NCI-H2227 (cell line): ENCODE data around the gene SPECC1L.

Source experiments
- DNase-seq: peaks from one replicate; lab custom pipeline; 2025; ENCODE audit not compliant: unreplicated experiment; lab: John Stamatoyannopoulos, UW

SPECC1L gene

DNA sequence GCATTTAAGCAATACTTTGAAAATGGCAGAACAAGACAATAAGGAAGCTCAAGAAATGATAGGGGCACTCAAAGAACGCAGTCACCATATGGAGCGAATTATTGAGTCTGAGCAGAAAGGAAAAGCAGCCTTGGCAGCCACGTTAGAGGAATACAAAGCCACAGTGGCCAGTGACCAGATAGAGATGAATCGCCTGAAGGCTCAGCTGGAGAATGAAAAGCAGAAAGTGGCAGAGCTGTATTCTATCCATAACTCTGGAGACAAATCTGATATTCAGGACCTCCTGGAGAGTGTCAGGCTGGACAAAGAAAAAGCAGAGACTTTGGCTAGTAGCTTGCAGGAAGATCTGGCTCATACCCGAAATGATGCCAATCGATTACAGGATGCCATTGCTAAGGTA is 51.9 kb downstream of the SPECC1L start:
- DNase-seq, result no peak

DNA sequence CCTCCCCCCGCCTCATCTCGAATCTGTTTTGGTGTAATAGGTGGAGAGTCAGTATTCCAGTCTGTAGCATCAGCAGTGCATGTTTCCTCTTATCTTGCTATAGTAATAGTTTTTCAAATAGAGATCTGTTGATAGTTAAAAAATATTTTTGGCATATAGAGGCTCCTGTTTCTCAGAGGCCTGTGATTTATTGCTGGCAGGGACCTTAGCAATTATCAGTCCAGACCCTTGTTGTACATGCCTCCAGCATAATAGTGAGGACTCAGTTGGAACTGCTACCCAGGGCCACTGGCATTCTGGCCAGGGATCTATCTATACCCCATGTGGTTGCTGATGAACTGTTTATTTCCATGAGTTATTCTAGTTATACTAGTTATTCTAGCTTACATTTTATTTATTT is 52.6 kb downstream of the SPECC1L start:
- no peak for DNase-seq

DNA sequence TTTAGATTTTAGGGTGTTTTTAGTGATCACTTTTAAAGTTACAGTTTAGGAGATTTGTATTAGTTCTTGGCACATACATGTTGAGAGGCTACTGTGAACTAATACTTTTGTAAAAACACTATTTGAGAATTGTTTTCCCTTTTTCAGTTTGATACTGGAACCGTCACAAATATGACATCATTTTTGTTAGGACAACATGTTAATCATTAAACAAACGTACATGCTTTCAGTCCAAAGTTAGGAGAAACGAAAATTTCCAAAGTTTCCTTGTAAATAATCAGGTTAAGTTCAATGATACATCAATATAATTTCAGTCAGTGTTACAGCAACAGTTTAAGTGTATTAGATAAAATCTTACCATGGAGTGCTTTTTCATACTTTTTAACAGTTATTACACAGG is 53.1 kb downstream of the SPECC1L start:
- DNase-seq, result no peak

DNA sequence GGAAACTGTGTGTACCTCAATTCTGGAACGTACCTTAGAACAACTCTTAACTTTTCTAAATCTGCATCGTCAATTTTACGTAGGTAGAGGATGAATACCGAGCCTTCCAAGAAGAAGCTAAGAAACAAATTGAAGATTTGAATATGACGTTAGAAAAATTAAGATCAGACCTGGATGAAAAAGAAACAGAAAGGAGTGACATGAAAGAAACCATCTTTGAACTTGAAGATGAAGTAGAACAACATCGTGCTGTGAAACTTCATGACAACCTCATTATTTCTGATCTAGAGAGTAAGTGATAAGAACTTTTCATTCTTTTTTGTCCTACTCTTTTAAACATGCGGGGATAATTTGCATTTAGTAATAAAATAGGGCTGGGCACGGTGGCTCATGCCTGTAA is 53.5 kb downstream of the SPECC1L start:
- DNase-seq, result no peak

DNA sequence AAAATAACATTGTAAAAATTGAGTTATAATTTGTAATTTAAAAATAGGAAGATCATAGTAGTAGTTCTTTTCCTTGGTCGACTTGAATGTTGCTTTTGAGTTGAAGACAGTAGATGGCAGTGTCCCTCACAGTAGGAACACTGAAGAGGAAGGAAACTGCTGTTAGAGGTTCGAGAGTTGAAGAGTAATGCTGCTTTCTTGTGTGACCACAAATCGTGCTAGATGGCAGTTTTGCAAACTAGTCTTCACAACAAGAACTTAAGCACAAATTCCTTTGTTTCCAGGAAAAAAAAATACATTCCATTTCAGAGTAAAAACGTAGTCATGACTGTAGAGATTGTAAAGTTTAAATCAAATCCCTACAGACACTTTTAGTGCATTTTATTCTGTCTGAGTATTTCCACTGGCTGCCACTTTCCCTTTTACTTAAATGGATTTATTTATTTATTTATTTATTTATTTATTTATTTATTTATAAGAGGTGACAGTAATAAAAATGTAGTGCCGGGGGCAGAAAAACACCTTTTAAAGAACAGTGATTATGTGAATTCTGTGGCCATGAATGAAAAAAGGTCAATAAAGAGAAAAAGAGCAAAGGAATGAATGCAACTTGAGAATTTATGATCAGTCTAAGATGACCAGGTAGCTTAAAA is 54.6 kb downstream of the SPECC1L start:
- DNase-seq, result peak; percentile 25

DNA sequence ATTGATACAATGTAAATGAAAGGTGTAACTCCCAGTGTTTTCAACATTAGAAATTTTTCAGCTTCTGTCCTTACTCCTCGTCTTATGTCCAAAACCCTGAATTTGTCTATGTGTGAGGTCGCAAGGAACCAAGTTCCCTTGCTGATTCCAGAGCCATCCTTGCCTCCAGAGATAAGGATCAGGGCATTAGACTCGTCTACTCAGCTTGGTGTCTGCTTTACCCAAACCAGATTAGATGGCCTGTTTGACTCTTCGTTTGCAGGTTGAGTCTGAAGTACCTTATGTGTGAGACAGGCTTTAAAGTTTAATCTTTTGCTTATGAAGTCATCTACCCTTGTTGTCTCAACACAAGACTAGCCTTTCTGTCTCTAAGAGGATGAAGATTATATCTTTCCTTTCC is 55.6 kb downstream of the SPECC1L start:
- no peak for DNase-seq

DNA sequence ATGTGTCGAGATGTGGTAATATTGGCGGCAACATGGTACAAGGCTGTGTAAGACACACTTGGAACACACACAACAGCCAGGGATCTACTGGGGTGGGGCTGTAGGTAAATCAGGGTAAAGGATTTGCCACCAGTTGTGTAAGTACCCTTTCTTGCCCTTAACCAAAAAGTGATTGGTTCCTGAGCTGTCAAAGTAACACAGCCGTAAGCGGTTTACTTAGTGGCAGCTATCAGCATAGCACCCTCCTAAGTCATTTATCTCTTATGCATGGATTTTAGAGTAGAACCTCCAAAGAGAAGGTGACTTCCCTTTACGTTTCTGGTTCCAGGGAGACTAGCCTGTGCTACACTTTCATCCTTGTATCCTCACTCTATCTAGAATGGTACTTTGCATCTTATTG is 57.2 kb downstream of the SPECC1L start:
- DNase-seq, result no peak

DNA sequence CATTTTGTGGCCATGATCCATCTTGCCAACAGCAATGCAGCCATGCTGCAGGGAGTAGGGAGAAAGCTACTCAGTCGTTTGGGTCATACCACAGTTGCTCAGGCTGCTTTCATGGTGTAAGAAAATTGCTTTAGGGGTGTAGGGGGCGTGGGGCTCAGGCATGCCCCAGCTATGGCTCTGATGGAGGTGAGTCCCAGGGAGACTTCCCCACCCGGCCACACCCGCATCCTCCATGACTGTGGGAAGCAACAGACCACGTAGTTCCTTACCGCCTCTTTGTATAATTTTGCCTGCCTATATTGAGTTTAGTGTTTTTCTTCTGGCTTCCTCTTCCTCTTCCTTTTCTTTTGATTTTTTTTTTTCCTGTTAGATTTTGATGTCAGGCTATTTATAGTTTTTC is 58.8 kb downstream of the SPECC1L start:
- no peak for DNase-seq

DNA sequence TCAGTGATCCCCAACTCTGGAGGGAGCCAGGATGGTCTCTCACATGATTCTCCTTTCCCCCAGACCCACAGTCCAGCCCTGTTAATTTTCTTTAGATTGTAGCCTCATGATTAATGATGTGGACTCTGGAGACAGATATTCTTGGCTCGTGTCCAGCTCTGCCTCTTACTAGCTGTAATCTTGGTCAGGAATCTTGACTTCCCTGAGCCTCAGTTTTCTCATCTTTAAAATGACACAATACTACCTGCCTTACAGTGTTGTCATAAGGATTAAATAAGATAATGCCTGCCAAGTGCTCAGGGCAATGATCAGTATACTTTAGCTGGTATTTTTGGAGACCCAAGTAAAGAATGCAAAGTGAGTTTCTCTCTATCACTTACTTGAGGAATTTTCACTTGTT is 60.0 kb downstream of the SPECC1L start:
- no peak for DNase-seq

DNA sequence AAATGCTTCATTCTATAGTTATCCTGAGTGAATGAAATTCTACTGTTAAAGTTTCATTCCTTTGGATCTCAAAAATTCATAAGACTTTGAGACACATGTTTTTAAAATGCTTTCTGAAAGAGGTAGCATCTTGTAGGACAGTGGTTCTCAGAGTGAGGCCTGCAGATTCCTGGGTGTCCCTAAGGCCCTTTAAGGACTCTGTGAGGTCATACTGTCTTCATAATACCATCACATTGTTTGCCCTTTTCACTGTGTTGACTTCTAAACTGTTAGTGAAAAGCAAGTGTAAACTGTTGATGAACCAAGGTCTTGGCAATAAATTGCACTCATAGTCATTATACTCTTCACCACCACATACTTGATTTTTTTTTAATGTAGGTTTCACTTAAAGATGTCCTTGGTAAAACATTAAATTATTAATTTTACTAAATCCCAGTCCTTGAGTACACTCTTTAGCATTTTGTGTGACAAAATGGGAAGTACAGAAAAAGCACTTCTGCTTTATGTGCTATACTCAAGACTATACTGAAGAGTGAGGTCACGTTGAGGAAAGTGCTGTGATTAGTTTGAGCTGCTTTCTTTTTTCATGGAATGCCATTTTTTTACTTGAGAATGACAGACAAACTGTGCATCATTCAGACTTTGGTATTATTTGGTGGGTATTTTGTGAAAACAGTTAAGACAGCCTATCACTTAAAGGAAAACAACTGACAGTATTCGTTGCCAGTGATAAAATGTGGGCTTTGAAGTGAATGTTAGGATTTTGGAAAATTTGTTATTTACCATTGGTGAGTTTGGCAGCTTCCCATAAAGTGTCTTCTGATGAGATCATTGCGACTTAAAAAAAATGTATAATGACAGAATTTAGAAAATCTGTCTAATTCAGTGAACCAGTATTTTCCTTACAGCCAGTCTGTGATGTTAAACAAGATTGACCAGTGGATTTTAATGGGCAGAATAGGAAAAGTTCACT is 61.1 kb downstream of the SPECC1L start:
- DNase-seq, result no peak

DNA sequence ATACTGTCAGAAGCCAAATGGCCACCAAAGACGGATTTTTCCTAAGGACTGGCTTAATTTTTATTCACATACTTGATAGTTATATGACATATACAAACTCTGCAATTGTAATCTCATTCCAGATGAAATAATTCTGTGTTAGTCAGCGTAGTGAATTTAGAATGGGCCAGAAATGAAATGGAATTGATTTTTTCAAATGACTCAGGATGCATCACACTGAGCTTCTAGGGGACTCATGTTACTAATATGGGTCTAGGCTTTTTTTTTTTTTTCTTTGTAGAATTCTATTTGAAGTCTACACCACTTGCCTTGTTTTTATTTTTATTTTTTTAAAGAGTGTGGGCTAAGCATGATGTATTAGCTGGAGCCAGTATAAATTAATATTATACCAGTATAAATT is 62.7 kb downstream of the SPECC1L start:
- DNase-seq, result no peak

DNA sequence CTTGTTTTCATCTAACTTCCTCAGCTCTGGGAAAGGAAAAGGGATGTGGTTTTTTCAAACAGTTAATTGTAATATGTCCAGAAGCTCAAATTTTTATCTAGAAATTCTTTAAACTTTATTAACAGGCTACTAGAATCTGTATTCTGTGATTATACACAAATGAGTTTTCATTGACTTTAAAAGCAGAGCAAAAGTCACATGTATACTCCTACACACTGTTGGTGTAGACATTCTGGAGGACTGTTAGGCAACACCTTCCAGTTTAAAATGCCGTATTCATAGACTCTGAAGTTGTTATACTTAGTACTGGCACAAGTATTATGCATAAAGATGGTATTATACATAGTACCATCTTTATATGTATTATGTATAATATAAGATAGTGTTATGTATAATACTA is 64.9 kb downstream of the SPECC1L start:
- no peak for DNase-seq

DNA sequence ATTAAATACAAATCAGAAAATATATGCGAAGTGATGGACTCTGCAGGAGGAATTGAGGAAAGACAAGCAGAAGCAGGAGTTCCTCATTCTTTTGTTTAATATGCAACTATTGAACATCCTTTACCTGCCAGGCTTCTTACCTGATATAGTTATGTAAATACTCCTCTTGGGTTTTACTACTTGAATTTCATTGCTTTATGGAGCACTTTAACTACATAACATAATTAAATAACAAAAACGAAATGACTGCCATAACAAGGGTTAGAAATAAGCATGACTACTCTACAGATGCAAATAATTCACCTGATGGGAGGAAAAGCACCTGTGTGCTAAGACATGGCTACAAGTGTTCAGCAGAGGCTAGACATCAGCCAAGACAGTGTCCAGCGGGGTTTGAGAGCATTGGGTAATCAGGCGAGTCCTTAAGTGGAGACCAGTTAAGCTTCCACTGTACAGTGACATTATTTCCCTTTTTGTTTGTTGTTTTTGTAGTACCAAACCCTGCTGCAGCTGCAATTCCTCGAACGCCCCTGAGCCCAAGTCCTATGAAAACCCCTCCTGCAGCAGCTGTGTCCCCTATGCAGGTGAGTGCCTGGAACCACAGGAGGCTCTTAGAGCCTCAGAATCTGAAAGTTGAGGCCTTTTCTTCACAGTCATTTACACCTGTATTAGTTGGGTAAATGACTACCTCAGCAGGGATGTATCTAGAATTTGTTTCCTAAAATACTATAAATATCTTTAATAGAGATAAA is 67.4 kb downstream of the SPECC1L start:
- no peak for DNase-seq

DNA sequence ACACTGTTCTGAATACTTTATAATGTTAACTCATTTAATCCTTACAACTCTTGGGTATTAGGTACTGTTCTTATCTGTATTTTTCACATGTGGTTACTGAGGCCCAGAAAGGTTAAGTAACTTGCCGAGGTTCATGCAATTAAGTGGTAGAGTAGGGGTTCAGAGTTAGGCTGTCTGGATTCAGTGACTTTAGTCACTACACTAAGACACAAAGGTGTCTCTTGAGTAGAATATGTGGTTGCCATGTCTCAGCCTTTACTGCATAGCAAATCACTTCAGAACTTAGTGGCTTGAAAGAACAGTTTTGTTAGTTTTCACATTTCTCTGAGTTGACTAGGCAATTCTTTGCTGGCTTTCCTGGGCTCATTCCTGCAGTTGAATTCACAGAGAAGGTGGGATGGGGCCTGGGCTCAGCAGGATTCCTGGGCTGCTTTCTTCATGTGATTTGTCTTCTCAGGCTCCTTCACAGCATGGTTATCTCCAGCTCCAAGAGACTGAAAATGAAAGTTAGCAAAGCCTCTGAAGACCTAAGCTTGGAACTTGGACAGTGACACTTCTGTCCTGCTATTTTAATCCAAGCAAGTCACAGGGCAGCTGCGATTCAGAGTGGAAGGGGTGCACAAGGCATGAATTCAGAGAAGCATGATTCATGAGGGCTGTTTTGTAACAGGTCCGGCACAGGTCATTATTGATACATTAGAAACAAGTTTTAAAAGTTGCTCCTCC is 68.3 kb downstream of the SPECC1L start:
- DNase-seq, result no peak

DNA sequence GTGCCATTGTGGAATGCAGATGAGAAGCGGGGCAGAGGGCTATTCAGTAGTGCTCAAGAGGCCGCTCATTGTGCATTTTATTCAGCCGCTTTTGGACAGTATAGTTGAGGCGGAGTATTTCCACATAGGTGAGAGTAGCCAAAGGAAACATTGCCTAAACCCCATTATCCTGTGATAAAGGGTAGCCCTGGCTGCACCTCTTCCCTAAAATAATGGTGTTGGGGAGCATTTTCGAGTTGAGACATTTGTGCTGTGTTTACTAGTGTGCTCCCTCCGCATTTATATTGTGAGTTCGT is 68.8 kb downstream of the SPECC1L start:
- no peak for DNase-seq

DNA sequence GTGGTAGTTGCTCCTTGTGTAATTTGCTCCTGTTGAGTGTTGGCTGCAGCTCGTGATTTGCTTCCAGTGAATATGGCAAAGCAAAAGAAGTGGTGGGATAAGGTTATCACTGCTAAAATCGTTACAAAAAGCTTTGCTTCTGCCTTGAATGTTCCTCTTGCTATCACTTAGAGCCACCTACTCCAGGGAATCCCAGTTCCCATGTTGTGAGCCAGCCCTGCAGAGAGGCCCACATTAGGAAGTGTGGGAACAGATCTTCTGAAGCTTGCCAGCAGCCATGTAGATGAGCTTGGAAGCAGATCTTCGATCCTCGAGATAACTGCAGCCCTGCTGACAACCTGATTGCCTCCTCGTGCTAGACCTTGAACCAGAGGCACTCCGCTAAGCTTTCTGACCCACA is 71.0 kb downstream of the SPECC1L start:
- DNase-seq, result no peak

DNA sequence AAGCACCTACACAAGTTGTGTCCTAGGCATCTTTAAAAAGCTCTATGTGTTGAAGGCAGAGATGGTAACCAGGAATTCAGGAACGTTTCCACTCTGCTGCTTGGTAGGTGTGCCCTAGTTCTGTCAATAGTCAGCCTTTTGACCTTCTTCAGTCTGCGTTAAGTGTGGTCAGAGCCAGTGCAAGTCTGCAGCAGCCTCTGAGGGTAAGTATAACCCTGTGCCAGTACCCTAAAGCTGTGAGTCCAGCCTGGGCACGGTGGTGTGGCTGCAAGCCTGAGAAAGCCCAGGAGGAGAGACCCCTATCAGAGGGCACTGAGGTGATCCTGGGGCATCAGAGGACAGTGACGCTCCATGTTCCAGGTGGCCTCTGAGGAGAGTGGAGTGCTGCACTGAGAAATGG is 80.0 kb downstream of the SPECC1L start:
- DNase-seq, result no peak

DNA sequence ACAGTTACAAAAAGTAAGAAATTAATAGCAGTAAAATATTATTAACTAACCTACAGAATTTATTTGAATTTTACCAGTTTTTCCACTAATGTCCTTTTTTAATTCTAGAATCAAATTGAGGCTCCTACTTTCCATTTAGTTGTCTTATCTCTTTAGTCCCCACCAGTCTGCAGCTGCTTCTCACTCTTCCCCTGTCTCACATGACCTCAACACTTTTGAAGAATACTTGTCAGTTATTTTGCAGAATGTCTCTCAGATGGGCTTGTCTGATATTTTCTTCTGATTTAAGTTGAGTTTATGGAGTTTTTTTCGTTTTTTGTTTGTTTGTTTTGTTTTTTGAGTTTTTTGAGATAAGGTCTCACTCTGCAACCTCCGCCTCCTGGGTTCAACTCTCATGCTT is 82.5 kb downstream of the SPECC1L start:
- no peak for DNase-seq

DNA sequence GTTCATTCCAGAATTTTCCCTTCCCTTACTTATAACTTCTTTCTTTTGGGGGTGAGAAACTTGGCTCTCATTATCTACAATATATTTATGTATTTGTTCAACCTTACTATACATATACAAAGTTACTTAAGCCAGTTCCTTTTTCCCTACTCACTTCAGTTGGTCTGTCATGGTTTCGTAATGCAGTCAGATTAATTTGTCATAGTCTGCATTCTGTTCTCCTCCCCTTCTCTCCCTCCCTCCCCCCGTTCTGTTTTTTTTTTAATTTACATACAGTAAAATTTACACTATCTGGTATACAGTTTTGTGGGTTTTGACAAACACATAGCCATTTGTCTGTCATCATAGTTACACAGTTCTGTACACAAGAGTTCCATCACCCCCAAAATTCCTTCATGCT is 84.9 kb downstream of the SPECC1L start:
- DNase-seq, result no peak

DNA sequence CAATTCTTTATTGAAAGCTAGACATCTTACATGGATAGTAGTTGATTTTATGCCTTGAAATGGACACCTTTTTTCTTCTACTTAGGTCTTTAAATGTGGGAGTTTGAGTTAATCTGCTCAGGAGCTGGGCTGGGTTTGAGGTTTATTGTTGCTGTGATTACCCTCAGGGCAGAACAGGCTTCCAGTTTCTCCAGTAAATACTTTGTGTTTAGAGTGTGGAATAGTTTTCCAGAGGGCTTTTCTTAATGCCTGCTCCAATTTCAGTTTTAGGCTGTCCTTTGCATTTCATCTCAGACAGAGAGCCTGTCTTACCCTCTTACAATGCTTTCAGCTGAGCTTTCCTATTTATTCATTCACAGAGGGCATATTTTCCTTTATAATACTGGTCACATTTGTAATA is 86.9 kb downstream of the SPECC1L start:
- no peak for DNase-seq

DNA sequence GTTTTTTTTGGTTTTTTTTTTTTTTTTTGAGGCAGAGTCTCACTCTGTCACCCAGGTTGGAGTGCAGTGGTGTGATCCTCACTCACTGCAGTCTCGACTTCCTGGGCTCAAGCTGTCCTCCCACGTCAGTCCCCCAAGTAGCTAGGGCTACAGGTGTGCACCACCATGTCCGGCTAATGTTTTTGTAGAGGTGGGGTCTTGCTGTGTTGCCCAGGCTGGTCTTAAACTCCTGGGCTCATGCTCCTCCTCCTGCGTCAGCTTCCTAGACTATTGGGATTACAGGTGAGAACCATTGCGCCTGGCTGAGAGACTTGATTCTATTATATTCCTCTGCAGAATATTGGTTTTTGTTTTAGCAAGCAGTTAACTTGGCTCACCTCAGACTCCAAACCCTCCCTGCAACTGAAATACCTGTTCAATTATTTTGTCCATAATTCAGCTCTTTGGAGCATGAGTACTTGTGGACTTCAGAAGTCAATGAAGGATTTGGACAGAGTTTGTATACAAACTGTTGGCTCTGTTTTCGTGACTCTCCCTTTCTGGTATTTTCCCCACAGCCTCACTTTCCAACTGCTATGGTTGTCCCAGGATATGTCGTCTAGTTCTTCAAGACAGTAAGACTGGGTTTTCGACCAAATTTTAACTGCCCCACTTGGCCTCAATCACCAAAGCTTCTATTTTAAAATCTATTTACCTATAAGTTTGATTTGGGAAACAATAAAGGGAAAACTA is 87.6 kb downstream of the SPECC1L start:
- no peak for DNase-seq
